ENCODE data around the gene VPS54.
"Not testable (repeated sequence)": the region's sequence is repeated elsewhere in the genome, so short reads cannot be mapped to it uniquely, and the experiment has no call there.

The VPS54 gene

DNA sequence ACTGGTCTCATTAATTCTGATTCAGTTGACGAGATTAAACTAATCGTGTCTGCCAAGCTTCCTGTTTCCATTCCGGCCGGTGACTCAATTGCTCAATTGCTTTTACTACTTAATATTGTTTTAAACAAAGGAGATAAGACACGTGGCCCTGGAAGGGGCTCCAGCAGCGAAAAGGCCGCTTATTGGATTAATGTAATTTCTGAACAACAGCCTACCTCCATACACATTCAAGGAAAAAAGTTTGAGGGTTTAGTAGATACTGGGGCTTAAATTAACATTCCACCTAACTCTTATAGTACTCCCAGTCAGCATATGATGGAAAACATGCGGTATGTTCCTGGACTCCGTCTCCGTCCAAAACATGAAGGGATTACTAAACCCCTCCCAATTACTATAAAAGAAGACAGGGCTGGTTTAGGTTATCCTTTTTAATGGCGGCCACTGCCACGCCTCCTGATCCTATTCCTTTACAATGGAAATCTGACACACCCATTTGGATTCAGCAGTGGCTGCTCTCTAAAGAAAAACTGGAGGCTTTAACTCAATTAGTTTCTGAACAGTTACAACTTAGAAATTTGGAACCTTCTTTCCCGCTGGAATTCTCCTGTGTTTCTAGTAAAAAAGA is 27.1 kb downstream of the VPS54 start:
- no peak for DNase-seq (ENCODE audit: low read depth)

DNA sequence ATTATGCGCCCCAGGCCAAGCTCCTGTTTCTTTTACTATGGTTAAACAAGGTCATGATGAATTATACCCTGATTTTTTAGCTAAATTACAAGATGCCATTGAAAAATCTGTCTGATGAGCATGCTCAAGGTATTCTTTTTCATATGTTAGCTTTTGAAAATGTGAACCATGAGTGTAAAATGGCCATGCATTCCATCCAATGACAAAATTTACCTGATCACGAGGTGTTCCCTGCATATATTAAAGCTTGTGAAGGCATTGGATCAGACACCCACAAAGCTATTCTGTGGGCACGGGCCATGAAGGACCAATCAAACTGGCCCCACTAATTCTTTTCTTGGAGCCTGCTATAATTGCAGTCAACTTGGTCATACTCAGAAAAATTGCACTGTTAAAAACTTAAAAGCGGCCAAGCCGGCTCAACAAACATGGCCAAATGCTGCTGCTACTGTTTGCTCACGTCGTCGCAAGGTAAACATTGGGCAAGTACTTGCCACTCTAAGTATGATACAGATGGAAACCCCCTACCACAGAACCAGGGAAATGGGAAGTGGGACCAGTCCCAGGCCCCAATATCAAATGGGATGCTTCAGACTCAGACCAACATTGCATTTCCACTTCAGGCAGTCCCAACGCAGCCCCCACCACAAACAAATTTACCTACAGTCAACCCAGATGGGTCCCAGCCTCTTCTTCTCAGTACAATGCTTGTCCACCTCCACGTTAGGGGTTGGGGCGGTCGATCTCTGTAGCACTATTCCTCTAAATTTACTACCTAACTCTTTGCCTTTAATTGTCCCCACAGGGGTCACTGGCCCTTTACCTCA is 27.8 kb downstream of the VPS54 start:
- not testable (repeated sequence) for DNase-seq (ENCODE audit: low read depth)

DNA sequence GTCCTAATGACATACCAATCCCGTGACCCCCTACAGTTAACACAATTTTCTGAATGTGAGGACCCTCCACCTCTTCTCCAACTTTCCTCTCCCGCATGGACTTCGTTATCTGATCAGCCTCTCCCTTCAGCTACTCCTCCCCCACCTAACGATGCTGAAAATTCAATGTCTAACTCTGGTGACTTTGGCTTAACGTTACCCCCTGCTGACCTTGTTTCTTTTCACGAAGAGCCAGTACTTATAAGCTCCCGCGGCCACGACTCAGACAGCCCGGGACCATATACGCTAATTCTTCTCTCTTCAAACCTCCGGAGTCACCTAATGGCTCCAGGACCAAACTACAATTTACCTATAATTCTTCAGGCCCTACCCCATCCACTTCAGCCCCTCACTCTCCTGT is 29.2 kb downstream of the VPS54 start:
- DNase-seq (ENCODE audit: low read depth) = no peak

DNA sequence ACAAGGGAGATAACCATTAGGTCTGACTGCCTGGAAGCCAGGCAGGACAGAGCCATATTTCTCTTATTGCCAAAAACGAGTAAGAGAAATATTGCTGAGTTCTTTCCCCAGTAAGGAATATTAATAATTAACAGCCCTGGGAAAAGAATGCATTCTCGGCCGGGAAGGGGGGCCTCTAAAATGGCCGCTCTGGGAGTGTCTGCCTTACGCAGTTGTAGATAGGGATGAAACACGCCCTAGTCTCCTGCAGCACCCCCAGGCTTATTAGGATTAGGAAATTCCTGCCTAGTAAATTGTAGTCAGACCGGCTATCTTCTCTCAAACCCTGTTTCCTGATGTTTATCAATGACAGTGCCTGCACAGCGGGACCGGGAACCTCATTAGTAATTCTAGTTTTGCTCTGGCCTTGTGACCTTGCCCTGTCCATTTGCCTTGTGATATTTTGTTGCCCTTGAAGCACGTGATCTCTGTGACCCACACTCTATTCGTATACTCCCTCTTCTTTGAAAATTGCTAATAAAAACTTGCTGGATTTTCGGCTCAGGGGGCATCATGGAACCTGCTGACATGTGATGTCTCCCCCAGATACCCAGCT is 30.3 kb downstream of the VPS54 start:
- not testable (repeated sequence) for DNase-seq (ENCODE audit: low read depth)

DNA sequence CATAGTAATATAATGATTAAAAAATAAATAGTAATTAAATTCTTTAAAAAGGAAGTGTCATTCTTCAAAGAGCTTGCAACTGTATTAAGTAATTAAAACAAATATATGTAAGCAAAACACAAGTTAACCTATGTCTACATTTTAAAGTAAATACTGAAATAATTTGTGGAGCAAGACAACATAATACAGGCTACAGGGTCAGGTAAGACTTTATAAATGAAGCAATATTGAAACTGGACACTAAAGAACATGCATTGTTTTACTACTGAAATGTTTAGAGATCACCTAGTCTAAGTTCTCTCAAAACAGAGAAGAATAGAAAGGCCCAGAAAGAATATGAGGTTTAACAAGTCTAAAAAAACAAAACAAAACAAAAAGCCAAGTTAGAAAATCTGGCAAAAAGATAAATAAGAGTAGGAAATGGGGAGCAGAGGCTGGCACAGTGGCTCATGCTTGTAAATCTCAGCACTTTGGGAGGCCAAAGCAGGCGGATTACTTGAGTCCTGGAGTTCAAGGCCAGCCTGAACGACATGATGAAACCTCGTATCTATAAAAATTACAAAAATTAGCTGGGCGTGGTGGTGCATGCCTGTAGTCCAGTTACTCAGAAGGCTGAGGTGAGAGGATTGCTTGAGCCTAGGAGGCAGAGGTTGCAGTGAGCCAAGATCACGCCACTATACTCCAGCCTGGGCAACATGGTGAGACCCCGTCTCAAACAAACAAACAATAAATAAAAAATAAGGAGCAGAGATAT is 34.4 kb downstream of the VPS54 start:
- DNase-seq (ENCODE audit: low read depth) = no peak

DNA sequence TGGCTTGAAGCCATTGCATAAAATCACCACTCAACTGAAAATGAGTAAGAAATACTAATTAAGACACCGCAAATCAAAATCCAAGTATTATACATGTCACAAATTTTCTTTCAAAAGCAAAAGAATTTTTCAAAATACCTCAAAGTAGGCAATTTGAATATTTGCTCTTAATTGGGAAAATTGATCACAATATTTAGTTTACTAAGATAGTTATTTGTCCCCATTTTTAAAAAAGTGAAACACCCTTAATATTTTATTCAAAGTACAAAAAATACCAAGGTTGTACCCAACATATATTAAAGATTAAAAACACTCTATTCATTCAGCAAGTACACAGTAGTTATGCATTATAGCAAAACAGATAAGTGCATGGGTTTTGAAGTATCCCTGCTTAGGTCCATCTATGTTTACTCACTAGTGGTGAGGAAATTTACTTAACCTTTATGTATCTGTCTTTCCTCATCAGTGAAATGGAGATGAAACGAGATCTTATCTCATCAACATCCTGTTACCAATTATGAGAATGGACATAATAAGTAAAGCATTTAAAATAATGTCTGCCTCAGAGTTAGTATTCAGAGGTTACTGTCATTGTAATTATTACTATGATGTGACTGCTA is 35.1 kb downstream of the VPS54 start:
- DNase-seq (ENCODE audit: low read depth) = peak; percentile 8

DNA sequence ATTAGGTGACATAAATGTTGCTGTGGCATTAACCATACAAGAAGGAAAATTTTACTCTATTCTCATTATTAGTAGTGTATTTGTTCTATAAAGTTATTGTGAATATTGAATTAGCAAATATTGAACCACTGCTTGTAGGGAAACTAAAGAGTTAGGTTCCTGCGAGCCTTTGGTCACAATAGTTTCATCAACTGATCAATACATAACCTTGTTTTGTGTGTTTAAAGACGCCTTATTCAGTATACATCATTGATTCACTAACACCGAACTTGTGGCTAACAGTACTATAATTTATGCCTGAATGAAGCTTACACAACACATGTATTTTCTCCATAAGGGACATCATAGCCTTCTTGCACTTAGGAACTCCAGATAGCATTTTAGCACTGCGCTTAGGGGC is 36.9 kb downstream of the VPS54 start:
- no peak for DNase-seq (ENCODE audit: low read depth)

DNA sequence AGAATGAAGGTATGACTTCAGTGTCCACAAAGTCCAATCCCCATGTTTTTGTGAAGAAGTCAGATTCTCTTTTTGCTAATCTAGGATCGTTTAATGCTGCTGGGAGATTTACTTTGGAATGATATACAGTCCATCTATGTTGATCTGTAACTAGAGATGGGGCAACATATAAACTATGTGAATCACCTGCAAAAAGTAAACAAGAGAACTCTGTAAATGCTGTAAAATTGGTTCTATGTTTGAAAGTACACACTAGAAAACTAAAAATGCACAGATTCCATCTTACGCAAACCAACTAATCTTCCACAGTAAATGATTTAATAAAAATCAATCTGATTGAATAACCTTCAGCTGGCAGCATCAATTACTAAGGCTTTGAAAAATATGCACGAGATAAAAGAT is 37.5 kb downstream of the VPS54 start:
- no peak for DNase-seq (ENCODE audit: low read depth)

DNA sequence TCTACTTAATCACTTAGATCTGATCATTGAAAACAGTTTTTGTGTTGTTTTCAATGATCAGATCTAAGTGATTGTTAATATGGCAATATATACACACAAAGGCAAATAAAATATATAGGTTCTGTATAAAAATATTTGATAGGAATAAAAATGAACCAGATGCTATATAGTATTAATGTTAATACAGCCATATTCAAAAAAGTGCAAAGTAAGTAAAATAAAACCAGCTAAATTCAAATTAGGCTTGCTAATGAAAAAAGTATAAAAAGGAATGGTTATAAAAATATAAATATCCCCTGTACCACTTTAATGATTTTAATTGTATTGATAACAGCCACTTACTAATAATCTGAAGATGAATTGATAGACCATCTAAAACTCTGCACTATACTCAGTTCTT is 38.4 kb downstream of the VPS54 start:
- no peak for DNase-seq (ENCODE audit: low read depth)

DNA sequence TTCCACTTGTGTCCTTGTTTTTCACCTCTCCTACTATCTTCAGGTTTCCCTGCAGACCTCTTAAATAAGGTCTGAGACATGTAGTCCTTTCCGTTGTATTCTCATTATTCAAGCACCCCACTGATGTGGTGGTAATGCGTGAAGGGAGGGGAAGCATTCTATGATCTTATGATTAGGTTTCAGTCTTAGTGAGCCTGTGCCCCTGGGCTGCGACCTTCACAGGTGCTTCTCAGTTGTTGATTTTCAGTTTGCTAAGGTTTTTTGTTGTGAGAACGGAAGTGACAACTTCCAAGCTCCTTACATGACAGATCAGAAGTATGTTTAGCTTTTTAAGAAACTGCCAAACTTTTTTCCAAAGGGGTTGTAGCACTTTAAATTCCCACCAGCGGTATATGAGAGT is 41.3 kb downstream of the VPS54 start:
- DNase-seq (ENCODE audit: low read depth) = no peak

DNA sequence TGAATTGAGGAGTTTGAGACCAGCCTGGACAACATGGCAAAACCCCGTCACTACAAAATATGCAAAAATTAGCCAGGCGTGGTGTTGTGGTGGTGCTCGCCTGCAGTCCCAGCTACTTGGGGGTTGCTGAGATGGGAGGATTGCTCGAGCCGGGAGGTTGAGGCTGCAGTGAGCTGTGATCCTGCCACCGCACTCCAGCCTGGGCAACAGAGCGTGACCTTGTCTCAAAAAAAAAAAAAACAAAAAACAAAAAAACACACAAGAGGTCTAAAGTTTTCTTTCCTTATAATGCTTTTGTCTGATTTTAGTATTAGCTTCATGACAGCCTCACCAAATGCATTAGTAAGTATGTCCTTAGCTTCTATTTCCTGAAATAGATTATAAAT is 43.1 kb downstream of the VPS54 start:
- no peak for DNase-seq (ENCODE audit: low read depth)

DNA sequence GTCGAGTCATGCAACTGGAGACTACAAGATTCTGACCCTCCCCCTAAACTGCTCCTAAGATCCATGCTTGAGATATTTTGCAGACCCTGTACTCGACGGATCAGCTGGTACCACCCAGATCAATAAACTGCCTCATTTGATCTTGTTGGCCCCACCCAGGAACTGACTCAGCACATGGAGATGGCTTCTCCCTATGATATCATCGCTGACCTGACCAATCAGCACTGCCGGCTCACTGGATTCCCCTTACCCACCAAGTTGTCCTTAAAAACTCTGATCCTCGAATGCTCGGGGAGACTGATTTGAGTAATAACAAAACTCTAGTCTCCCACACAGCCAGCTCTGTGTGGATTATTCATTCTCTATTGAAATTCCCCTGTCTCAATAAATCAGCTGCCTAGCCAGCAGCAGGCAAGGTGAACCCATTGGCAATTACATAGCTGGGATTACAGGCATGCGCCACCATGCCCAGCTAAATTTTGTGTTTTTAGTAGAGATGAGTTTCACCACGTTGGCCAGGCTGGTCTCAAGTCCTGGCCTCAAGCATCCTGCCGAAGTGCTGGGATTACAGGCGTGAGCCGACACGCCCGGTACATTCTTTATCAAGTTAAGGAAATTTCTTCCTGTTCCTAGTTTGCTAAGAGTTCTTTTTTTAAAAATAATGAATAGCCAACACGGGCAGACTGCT is 43.6 kb downstream of the VPS54 start:
- no peak for DNase-seq (ENCODE audit: low read depth)

DNA sequence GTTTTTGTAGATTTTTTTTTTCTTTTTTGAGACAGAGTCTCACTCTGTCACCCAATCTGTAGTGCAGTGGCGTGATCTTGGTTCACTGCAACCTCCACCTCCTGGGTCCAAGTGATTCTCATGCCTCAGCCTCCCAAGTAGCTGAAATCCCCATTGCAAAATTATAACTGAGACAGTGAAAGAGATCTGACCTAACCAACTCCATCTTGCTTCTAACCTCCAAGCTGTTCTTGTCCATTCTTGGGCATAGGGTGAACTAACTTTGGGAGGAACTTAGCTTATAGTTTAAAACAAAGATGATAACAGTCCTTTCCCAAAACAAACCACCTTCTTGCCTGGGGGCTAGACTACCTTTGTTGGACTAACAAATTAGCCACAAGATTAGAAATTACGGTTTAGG is 44.2 kb downstream of the VPS54 start:
- not testable (repeated sequence) for DNase-seq (ENCODE audit: low read depth)

DNA sequence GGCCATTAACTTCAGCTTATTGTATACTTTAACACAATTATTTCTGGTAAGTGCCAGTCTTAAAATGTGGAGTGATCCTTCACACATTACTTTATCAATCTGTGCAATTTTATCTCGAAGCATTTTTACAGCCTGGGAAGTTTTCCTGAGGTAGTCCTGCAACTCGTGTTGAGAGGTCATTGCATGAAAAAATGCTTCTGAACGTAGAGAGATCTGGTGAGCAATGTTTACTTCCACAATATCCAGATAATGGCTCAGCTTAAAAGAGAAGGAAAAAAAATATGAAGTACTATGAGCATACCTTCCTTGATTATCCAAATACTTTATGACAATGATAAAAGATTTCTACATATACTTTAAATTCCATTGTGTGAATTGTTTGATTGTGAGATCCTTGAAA is 57.0 kb downstream of the VPS54 start:
- no peak for DNase-seq (ENCODE audit: low read depth)

DNA sequence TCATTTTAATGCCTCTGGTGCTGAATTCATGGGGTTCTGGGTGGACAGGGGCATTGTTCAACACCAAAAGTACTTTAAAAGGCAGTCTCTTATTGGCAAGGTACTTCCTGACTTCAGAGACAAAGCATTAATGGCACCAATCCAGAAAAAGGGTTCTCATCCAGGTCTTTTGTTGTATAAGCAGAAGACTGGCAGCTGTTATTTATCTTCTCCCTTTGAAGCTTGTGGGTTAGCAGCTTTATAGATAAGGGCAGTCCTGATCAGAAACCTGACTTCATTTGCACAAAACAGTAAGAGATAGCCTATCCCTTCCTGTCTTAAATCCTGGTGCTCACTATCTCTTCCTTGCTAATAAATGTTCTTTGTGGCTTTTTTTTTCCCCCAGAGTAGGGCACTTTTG is 68.8 kb downstream of the VPS54 start:
- no peak for DNase-seq (ENCODE audit: low read depth)

DNA sequence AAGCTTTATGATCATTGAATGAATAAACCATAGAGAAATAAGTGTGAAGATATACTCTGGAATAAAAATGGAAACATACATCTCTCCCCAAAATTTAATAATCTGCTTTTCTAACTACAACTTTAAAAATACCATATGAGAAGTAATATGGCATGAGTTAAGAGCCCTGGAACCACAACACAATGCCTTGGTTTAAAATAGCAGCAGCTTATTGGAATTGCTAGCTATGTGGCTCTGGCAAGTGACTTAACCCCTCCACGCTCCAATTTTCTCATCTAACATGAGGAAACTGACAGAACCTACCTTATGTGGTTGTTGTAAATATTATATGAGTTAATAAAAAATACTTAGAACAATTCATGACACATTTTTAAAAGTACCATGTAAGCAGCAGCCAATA is 76.4 kb downstream of the VPS54 start:
- DNase-seq (ENCODE audit: low read depth) = no peak

DNA sequence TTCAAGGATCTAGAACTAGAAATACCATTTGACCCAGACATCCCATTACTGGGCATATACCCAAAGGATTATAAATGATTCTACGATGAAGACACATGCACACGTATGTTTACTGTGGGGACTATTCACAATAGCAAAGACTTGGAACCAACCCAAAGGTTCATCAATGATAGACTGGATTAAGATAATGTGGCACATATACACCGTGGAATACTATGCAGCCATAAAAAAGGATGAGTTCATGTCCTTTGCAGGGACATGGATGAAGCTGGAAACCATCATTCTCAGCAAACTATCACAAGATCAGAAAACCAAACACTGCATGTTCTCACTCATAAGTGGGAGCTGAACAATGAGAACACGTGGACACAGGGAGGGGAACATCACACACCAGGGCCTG is 87.1 kb downstream of the VPS54 start:
- not testable (repeated sequence) for DNase-seq (ENCODE audit: low read depth)

DNA sequence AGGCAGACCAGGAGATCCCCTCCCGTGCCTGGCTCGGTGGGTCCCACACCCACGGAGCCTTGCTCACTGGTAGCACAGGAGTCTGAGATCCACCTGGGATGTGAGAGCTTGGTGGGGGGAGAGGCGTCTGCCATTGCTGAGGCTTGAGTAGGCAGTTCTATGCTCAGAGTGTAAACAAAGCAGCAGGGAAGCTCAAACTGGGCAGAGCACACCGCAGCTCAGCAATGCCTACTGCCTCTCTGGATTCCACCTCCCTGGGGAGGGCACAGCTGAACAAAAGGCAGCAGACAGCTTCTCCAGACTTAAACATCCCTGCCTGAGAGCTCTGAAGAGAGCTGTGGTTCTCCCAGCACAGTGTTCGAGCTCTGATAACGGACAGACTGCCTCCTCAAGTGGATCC is 92.4 kb downstream of the VPS54 start:
- no peak for DNase-seq (ENCODE audit: low read depth)

DNA sequence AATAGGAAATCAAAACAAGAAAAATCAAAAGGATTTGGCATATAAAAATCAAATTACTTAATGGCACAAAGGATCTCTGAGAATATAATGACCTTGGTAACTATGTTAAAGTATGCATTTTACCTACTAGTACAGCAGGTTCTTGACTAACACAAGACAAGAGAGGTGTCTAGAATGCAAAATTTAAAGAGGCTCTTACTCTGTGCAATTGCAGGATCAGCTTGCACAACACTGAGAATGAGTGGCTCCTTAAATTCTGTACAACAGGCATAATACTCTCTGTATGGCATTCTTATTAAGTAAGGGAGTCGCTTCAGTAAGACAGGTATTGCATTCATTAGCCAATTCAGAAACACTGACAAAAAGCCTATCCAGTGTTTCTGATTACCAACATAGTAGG is 104.9 kb downstream of the VPS54 start:
- DNase-seq (ENCODE audit: low read depth) = no peak

DNA sequence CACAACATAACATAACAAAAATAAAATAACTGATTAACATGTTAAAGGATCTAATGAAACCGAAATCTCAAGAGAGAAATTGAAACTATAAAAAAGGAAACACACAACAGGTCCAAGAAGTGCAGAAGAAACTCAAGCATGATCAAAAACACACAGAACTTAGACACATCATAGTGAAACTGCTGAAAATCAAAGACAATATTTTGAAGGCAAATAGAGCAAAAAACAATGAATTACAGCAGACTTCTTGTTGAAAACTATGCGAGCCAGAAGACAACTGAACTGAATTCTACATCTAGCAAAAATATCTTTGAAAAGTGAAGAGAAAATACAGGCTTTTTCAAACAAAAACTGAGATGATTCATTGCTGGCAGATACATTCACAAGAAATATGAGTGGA is 116.2 kb downstream of the VPS54 start:
- no peak for DNase-seq (ENCODE audit: low read depth)

DNA sequence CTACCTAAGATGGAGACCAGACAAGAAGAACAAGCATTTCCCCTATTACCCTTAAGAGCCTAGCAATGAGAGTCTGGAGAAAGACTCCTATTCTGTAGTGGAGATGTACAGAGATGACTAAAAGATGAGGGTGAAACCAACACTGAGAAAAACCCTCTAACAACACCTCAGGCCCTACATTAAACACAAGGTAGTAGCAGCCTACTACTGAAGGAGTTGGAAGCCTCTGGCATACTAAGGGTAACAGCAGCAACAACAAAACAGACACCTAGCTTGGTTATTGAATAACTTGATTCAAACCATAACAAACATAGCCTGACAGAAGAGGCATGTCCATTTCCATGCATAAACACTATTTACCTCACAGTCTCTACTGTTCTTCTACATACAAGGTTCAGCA is 117.1 kb downstream of the VPS54 start:
- DNase-seq (ENCODE audit: low read depth) = no peak

DNA sequence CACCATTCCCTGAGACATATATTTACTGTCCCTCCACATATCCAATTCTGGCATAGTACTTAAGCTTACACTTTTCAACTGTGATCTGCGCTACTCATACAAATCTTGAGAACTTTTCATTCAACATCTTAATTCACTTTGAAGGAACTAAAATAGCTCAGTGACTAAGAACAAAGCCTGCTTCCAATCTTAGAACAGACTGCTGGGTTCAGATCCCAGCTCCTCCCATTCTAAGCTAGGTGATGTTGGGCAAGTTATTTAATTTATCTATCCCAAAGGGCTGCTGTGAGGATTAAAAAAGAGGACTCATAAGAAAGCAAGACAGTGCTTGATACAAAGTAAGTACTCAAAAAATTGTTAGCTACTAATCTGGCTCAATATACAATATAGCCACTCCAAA is 119.6 kb downstream of the VPS54 start:
- DNase-seq (ENCODE audit: low read depth) = no peak
